ENCODE results near the gene DACH1.

DACH1 gene

GRCh38 chr13:71771144-71771543 lies 95.9 kb downstream of the DACH1 start:
- DNase-seq, result no peak

GRCh38 chr13:71770710-71771109 lies 96.3 kb downstream of the DACH1 start:
- DNase-seq, result no peak

GRCh38 chr13:71768881-71769280 lies 98.1 kb downstream of the DACH1 start:
- no peak for DNase-seq

GRCh38 chr13:71759651-71760511 lies 107.1 kb downstream of the DACH1 start:
- peak; percentile 91 for DNase-seq

- DNase-seq, result peak; percentile 77
These were observed 108.2 kb downstream of the DACH1 start for GRCh38 chr13:71758828-71759227.

- DNase-seq, result no peak
These were observed 112.5 kb downstream of the DACH1 start for GRCh38 chr13:71754407-71754974.

- DNase-seq, result no peak
These were observed 114.1 kb downstream of the DACH1 start for GRCh38 chr13:71752775-71753513.

- DNase-seq, result peak; percentile 78
These were observed 115.9 kb downstream of the DACH1 start for GRCh38 chr13:71751073-71751472.

GRCh38 chr13:71730267-71730666 lies 136.7 kb downstream of the DACH1 start:
- no peak for DNase-seq

GRCh38 chr13:71729441-71729840 lies 137.6 kb downstream of the DACH1 start:
- DNase-seq, result no peak

- no peak for DNase-seq
These were observed 139.3 kb downstream of the DACH1 start for GRCh38 chr13:71727662-71728061.

GRCh38 chr13:71727042-71727441 lies 140.0 kb downstream of the DACH1 start:
- DNase-seq, result no peak

GRCh38 chr13:71722206-71722605 lies 144.8 kb downstream of the DACH1 start:
- DNase-seq, result no peak

- peak; percentile 78 for DNase-seq
These were observed 145.9 kb downstream of the DACH1 start for GRCh38 chr13:71721104-71721503.

GRCh38 chr13:71718931-71719330 lies 148.1 kb downstream of the DACH1 start:
- DNase-seq, result no peak

GRCh38 chr13:71714802-71715375 lies 152.1 kb downstream of the DACH1 start:
- DNase-seq, result no peak

- no peak for DNase-seq
These were observed 153.9 kb downstream of the DACH1 start for GRCh38 chr13:71712988-71713653.

- no peak for DNase-seq
These were observed 162.3 kb downstream of the DACH1 start for GRCh38 chr13:71704656-71705055.

- DNase-seq, result no peak
These were observed 163.9 kb downstream of the DACH1 start for GRCh38 chr13:71703138-71703537.

- no peak for DNase-seq
These were observed 164.8 kb downstream of the DACH1 start for GRCh38 chr13:71702253-71702652.

GRCh38 chr13:71701741-71702140 lies 165.3 kb downstream of the DACH1 start:
- no peak for DNase-seq

- no peak for DNase-seq
These were observed 167.7 kb downstream of the DACH1 start for GRCh38 chr13:71699342-71699741.

GRCh38 chr13:71695662-71696061 lies 171.3 kb downstream of the DACH1 start:
- no peak for DNase-seq

Data from NCI-H1417 treated with DMSO at 0.1 percent for 48 hours (cell line).